H1 (cell line): ENCODE measurements around the gene FOLR1. TPM values are rescaled to one million over a fixed set of nuclear protein-coding genes. Genes with fewer than 3 reads are reported as not detected.

Experiments
- CBX5 ChIP-seq: fragments of 300-800, 300-1000 bp; sonication (generic); IDR thresholded peaks from 2 replicates; pipeline ENCODE4 v1.7.1; 2016; ENCODE audit warnings: antibody characterized with exemption, low read length, low read depth
- CREB1 ChIP-seq: IDR thresholded peaks from 2 replicates; pipeline ENCODE4 v1.6.1; 2012; ENCODE audit warnings: inconsistent platforms
- EP300 ChIP-seq, 2 experiments: IDR thresholded peaks; 1 replicate in 1 of 2; 2 replicates in 1 of 2; pipeline ENCODE4 v1.6.1; 2011 to 2012; ENCODE audit warnings: low read depth in 2 of 2, low read length in 2 of 2, mild to moderate bottlenecking in 2 of 2, borderline replicate concordance in 1 of 2, inconsistent platforms in 1 of 2, moderate library complexity in 1 of 2
- SIX5 ChIP-seq: IDR thresholded peaks from 2 replicates; pipeline ENCODE4 v1.6.1; 2011; ENCODE audit warnings: mild to moderate bottlenecking, low read depth, low read length
- SUZ12 ChIP-seq: fragments of 200-600 bp; sonication (generic); IDR thresholded peaks from 2 replicates; pipeline ENCODE4 v1.6.1; 2012; ENCODE audit warnings: mild to moderate bottlenecking, inconsistent platforms, low read length, moderate library complexity, mixed read lengths
- TEAD4 ChIP-seq: IDR thresholded peaks from 2 replicates; pipeline ENCODE4 v1.6.1; 2012; ENCODE audit warnings: low read depth, low read length, inconsistent platforms, mixed read lengths
- polyA plus RNA-seq, 7 experiments: library from polyadenylated mRNA; depleted of rRNA in 3 of 7; stranded (reverse) in 5 of 7; unstranded in 2 of 7; fragments of >200 nt in 5 of 7; fragments of 200-250 nt in 2 of 7; gene quantifications; 1 replicate in 5 of 7; 2 replicates in 1 of 7; 4 replicates in 1 of 7; pipeline versions ENCODE4 v1.2.1 to v1.2.3, GENCODE V29; 2011 to 2013; ENCODE audit warnings: missing spikeins in 2 of 7, mixed read lengths in 2 of 7
- total RNA-seq: library from RNA; stranded (reverse); fragmentation: NEBNext Ultra II Directional; extraction: Animal tissue kit (Norgen Biotek cat#: 25700); gene quantifications from 2 replicates; pipeline ENCODE4 v1.2.1, GENCODE V29; 2021

The FOLR1 gene
- total and polyA plus RNA-seq, 2 of the 8 experiments (the other 6 are each of a cell fraction or from before 2014, with no cell fraction given), result 1.3 TPM; not detected in 1

DNA sequence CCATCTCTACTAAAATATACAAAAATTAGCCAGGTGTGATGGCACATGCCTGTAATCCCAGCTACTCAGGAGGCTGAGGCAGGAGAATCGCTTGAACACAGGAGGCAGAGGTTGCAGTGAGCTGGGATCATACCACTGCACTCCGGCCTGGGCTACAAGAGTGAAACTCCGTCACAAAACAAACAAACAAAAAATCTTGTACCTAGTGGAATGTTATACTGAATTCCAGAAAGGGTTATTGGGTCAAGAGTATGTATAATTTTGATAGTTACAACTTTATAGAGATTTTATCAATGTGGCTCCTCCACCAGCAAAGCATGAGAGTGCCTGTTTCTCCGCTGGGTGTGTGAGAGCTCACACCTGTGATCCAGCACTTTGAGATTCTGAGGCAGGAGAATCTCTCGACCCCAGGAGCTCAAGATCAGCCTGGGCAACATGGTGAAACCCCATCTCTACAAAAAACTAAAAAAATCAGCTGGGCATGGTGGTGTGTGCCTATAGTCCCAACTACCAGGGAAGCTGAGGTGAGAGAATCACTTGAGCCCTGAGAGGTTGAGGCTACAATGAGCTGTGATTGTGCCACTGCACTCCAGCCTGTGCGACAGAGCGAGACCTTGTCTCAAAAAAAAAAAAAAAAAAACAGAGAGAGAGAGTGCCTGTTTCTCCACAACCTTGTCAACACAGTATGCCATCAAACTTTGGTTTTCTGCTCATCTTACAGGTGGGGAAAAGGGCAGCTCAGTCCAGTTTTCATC lies 12.7 kb upstream of the FOLR1 start (continued):
- no peak for TF ChIP-seq CBX5
- TF ChIP-seq EP300 (IDR thresholded peaks at IDR 0.05; ENCODE audit: borderline replicate concordance in 1 of 2, low read depth in 2 of 2, low read length in 2 of 2), result no peak
- no peak for TF ChIP-seq CREB1
- no peak for TF ChIP-seq TEAD4
- no peak for TF ChIP-seq SIX5
- no peak for TF ChIP-seq SUZ12
